Natural killer cell (primary cell): ENCODE results near the gene SLC12A7. TPM values are rescaled to one million over a fixed set of nuclear protein-coding genes. Genes with fewer than 3 reads are reported as not detected.

Source experiments
- ATAC-seq, 3 donors: fragments of 150-1000 bp in 2 of 3; fragments of 200-7000 bp in 1 of 3; cut with Tn5 transposase; 1 replicate in 1 of 3; 2 replicates in 2 of 3; pipeline ENCODE4 v1.10.0; 2021; ENCODE audit warnings: mild to moderate bottlenecking in 2 of 3, moderate library complexity in 2 of 3
- DNase-seq, 2 donors: peaks; one replicate each; pipeline versions ENCODE4 v3.0.0 to v3.0.0-alpha.2; 2013 to 2021; ENCODE audit warnings: mixed read lengths in 1 of 2
- H3K27ac ChIP-seq: one replicate; pipeline ENCODE4 v1.5.1; 2013; ENCODE audit warnings: mild to moderate bottlenecking, low read length
- H3K27me3 ChIP-seq: one replicate; pipeline ENCODE4 v1.6.1; 2013; ENCODE audit warnings: low read length; ENCODE audit not compliant: control insufficient read depth, insufficient read depth
- H3K36me3 ChIP-seq: one replicate; pipeline ENCODE4 v1.6.1; 2013; ENCODE audit warnings: low read length; ENCODE audit not compliant: control insufficient read depth, insufficient read depth
- H3K4me1 ChIP-seq: one replicate; pipeline ENCODE4 v1.6.1; 2013; ENCODE audit warnings: low read length; ENCODE audit not compliant: control insufficient read depth, insufficient read depth
- H3K4me3 ChIP-seq: one replicate; pipeline ENCODE4 v1.5.1; 2013; ENCODE audit warnings: low read length
- H3K9me3 ChIP-seq: one replicate; pipeline ENCODE4 v1.6.1; 2013; ENCODE audit warnings: low read length; ENCODE audit not compliant: control insufficient read depth, insufficient read depth
- H3K27ac Mint-ChIP-seq, 2 donors: one replicate each; pipeline ENCODE4 v1.8.0; 2022; ENCODE audit warnings: mild to moderate bottlenecking in 2 of 2, mixed read lengths in 2 of 2, moderate library complexity in 1 of 2
- H3K27me3 Mint-ChIP-seq, 2 donors: one replicate each; pipeline ENCODE4 v1.8.0; 2022; ENCODE audit warnings: low read depth in 2 of 2, mixed read lengths in 2 of 2
- H3K36me3 Mint-ChIP-seq: one replicate; pipeline ENCODE4 v1.8.0; 2022; ENCODE audit warnings: mixed read lengths
- H3K4me1 Mint-ChIP-seq, 2 donors: one replicate each; pipeline ENCODE4 v1.8.0; 2022; ENCODE audit warnings: mixed read lengths in 2 of 2
- H3K4me3 Mint-ChIP-seq: one replicate; pipeline ENCODE4 v1.8.0; 2022; ENCODE audit warnings: mild to moderate bottlenecking, moderate library complexity, mixed read lengths
- H3K9me3 Mint-ChIP-seq, 2 donors: one replicate each; pipeline ENCODE4 v1.8.0; 2022; ENCODE audit warnings: mixed read lengths in 2 of 2
- WGBS: methylation state at CpG from one replicate; pipeline ENCODE4 v1.1.7; 2013; ENCODE audit warnings: missing lambda C conversion rate; ENCODE audit not compliant: insufficient coverage; 5-methylcytosine and 5-hydroxymethylcytosine counted together
- intact Hi-C: fragments of 100-400 bp; cut with micrococcal nuclease; formaldehyde crosslinking; loops from one replicate; pipeline ENCODE4 v1.14.2; 2022
- total RNA-seq, 4 donors: library from RNA; stranded (reverse); fragments of 120-200 nt in 1 of 4; gene quantifications; one replicate each; pipeline versions ENCODE4 v1.2.3 to v1.2.4, GENCODE V29; 2013 to 2022
- TF ChIP-seq, protein P1 (sequence below): fragments of 200-600 bp; IDR thresholded peaks from one replicate; pipeline ENCODE4 v1.8.0; 2022; ENCODE audit warnings: antibody characterized with exemption

The SLC12A7 gene
- total RNA-seq, 3 donors from 2014 or later (not counting 1 experiment from before 2014, with no cell fraction given): 53.2 to 92.5 (median 81.3) TPM

GRCh38 chr5:1033178-1033577 lies 78.7 kb downstream of the SLC12A7 start:
- intact Hi-C loops: no loop called here
- ATAC-seq (no peak), DNase-seq (no peak)
- Mint-ChIP-seq H3K9me3 (no peaks in the 10 kb centered on the region), H3K4me3 (no peak overlapping the region), H3K27ac (no peak overlapping the region), H3K36me3 (no peaks in the 10 kb centered on the region), H3K27me3 (no peaks in the 10 kb centered on the region), H3K4me1 (peaks cover 0 to 8% of the 10 kb centered on the region in 2 donors)
- no peaks in the 10 kb centered on the region for H3K9me3 ChIP-seq
- 94% methylated on average over 26 of the region's 26 CpGs for WGBS
- no peaks in the 10 kb centered on the region for H3K4me1 ChIP-seq
- no peak overlapping the region for H3K27ac ChIP-seq
- no peak overlapping the region for H3K4me3 ChIP-seq
- no peaks in the 10 kb centered on the region for H3K36me3 ChIP-seq
- H3K27me3 ChIP-seq: peaks cover 2% of the 10 kb centered on the region
- TF ChIP-seq, protein P1, sequence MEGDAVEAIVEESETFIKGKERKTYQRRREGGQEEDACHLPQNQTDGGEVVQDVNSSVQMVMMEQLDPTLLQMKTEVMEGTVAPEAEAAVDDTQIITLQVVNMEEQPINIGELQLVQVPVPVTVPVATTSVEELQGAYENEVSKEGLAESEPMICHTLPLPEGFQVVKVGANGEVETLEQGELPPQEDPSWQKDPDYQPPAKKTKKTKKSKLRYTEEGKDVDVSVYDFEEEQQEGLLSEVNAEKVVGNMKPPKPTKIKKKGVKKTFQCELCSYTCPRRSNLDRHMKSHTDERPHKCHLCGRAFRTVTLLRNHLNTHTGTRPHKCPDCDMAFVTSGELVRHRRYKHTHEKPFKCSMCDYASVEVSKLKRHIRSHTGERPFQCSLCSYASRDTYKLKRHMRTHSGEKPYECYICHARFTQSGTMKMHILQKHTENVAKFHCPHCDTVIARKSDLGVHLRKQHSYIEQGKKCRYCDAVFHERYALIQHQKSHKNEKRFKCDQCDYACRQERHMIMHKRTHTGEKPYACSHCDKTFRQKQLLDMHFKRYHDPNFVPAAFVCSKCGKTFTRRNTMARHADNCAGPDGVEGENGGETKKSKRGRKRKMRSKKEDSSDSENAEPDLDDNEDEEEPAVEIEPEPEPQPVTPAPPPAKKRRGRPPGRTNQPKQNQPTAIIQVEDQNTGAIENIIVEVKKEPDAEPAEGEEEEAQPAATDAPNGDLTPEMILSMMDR: no peak

- Histone ChIP-seq H3K36me3 (no peaks in the 10 kb centered on the region), H3K4me3 (no peak overlapping the region), H3K9me3 (no peaks in the 10 kb centered on the region), H3K4me1 (no peaks in the 10 kb centered on the region), H3K27ac (no peak overlapping the region), H3K27me3 (peaks cover 2% of the 10 kb centered on the region)
- TF ChIP-seq, protein P1: no peak
- ATAC-seq (no peak), DNase-seq (no peak)
- intact Hi-C loops: no loop called here
- H3K27ac Mint-ChIP-seq: no peak overlapping the region
- no peaks in the 10 kb centered on the region for H3K9me3 Mint-ChIP-seq
- H3K36me3 Mint-ChIP-seq: no peaks in the 10 kb centered on the region
- H3K4me1 Mint-ChIP-seq: peaks cover 0 to 8% of the 10 kb centered on the region in 2 donors
- 92% methylated on average over 14 of the region's 14 CpGs for WGBS
- H3K4me3 Mint-ChIP-seq: no peak overlapping the region
- H3K27me3 Mint-ChIP-seq: no peaks in the 10 kb centered on the region
Observed at GRCh38 chr5:1032551-1033027, 79.3 kb downstream of the SLC12A7 start.

DNA sequence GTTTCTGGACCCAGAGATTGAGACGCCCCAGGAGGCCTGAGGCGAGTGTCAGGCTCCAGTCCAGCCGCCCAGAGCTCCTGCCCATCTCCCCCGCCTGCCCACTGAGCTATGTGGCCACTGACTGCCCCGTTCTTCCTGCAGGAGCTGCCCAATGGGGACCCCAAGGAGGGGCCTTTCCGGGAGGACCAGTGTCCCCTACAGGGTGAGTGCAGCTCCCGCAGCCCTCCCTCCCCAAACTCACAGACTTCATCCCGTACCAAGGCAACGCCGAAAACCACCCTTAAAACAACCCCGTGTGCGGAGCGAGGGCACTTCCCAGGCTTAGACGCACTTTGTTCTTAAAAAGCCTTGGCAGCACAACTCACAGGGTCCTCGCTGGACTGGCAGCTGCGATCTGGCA lies 79.9 kb downstream of the SLC12A7 start:
- H3K27ac ChIP-seq: no peak overlapping the region
- ATAC-seq (no peak), DNase-seq (no peak)
- 89% methylated on average over 16 of the region's 16 CpGs for WGBS
- Mint-ChIP-seq H3K9me3 (no peaks in the 10 kb centered on the region), H3K4me3 (no peak overlapping the region), H3K27ac (no peak overlapping the region), H3K27me3 (no peaks in the 10 kb centered on the region), H3K36me3 (no peaks in the 10 kb centered on the region), H3K4me1 (peaks cover 0 to 8% of the 10 kb centered on the region in 2 donors)
- no peaks in the 10 kb centered on the region for H3K4me1 ChIP-seq
- H3K27me3 ChIP-seq: peaks cover 2% of the 10 kb centered on the region
- TF ChIP-seq, protein P1: no peak
- H3K36me3 ChIP-seq: no peaks in the 10 kb centered on the region
- H3K9me3 ChIP-seq: no peaks in the 10 kb centered on the region
- intact Hi-C loops: no loop called here
- no peak overlapping the region for H3K4me3 ChIP-seq

DNA sequence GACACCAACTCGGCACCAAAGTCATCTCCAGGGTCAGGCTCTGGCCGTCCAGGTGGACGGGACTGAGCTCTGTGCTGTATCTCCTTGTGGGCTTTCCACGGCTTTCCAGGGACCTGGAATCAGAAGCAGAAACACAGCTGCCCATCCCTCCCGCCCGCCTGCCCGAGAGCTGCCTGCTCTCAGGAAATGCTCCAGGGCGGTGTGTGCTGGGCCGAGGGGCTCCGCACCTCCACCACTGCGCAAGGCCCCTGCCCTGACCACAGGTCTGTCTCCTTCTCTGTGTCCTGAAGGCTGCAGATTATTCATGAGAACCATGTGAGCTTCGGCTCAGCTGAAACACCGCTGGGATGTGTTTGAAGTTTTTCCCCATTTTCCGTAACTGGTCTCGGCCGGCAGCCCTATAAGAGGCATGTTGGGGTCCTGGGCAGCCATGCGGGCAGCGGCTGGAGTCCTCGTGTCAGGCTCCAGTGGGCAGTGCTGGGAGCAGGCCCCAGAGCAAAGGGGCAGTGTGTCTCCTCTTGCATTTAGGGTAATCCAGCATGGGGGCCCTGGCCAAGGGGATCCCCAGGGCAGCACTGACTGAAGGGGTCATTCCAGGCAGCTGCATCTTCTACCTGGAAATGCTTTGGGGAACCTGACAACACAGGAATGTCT lies 80.4 kb downstream of the SLC12A7 start:
- Histone ChIP-seq H3K4me3 (no peak overlapping the region), H3K9me3 (no peaks in the 10 kb centered on the region), H3K4me1 (no peaks in the 10 kb centered on the region), H3K27ac (no peak overlapping the region), H3K36me3 (no peaks in the 10 kb centered on the region), H3K27me3 (peaks cover 2% of the 10 kb centered on the region)
- no peaks in the 10 kb centered on the region for H3K27me3 Mint-ChIP-seq
- peaks cover 0 to 8% of the 10 kb centered on the region in 2 donors for H3K4me1 Mint-ChIP-seq
- no peaks in the 10 kb centered on the region for H3K36me3 Mint-ChIP-seq
- H3K4me3 Mint-ChIP-seq: no peak overlapping the region
- no peak for DNase-seq
- WGBS: 91% methylated on average over 19 of the region's 19 CpGs
- ATAC-seq: no peak
- H3K27ac Mint-ChIP-seq: no peak overlapping the region
- intact Hi-C loops: no loop called here
- TF ChIP-seq, protein P1: no peak
- H3K9me3 Mint-ChIP-seq: no peaks in the 10 kb centered on the region
